ENCODE results near the gene HEATR5A.
"Not testable (repeated sequence)": the region's sequence is repeated elsewhere in the genome, so short reads cannot be mapped to it uniquely, and the experiment has no call there.

HEATR5A gene

DNA sequence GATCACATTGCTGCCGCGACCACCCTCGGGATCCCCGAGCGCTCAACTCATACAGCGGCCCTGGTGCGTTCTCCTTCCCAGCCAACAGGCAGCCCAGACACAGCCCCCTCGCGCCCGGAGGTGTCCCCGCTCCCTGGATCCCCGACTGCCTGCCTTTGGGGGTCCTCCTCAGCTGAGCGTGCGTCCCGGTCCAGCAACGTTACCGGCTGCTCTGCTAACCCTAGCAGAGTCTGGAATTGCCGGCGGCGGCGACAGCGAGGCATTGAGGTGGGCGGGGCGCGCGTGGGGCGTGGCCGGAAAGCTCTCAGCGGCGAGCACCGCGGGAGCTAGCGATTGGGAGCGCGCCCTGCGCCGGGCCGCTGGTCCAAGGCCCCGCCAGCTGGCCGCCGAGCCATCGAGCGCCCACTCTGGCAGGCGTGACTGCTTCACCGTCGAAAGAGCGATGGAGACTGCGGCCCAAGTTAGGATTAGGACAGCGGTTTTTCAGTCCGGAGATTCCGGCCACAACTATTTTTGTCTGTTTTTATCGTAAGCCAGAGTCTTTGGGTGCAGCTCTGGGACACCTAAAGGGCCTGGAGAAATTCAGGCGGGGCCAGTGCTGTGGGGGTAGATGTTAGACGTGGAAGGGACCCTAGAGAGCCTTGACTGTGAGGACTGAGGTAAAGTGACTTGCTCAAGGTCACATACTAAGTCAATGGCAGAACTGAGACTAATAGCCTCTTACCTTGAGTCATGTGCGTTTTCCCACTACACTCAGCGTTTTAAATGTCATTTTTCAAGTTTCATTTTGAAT is at the start of gene HEATR5A:
TSS of gene HEATR5A (minus strand) at position 232 of the 793 bp plus-strand sequence. CDS start 17,575 bp downstream, outside the sequence.
- peak; percentile 97 for DNase-seq

- DNase-seq: no peak
These were observed 46.2 kb upstream of the HEATR5A start for GRCh38 chr14:31466554-31466953.

DNA sequence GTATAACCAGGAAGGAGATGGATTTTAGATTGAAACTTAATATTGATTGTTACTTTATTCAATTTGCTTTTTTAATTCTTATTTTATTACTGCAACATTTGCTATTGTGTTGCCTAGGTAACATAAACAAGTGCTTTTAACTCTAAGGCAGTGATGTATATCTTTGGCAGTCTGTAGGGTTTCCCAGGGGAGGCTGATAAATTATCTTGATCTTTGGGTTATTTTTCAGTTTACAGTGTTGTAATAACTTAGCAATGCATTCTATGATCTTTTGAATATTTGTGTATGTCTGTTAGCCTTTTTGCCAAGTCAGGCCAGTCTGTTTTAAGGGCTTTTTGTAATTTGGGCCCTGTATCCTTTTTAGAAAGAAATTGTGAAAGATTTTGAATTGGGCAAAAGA is 44.8 kb upstream of the HEATR5A start:
- DNase-seq: peak; percentile 27

- not testable (repeated sequence) for DNase-seq
These were observed 42.1 kb upstream of the HEATR5A start for GRCh38 chr14:31462450-31462849.

DNA sequence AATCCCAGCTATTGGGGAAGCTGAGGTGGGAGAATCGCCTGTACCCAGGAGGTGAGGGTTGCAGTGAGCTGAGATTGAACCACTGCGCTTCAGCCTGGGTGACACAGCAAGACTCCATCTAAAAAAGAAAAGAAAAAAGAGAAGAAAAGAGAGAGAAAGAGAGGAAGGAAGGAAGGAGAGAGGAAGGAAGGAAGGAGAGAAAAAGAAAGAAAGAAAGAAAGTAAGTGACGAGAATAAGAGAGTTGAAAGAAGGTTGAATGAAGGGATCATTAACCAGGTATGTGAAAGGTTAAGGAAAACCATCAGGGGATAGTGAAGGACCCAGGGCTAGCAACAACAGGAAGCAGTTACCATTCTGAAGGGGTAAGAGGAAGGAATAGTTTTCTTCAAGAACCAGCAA is 41.2 kb upstream of the HEATR5A start:
- DNase-seq: no peak

- DNase-seq: no peak
These were observed 37.6 kb upstream of the HEATR5A start for GRCh38 chr14:31457665-31458659.

DNA sequence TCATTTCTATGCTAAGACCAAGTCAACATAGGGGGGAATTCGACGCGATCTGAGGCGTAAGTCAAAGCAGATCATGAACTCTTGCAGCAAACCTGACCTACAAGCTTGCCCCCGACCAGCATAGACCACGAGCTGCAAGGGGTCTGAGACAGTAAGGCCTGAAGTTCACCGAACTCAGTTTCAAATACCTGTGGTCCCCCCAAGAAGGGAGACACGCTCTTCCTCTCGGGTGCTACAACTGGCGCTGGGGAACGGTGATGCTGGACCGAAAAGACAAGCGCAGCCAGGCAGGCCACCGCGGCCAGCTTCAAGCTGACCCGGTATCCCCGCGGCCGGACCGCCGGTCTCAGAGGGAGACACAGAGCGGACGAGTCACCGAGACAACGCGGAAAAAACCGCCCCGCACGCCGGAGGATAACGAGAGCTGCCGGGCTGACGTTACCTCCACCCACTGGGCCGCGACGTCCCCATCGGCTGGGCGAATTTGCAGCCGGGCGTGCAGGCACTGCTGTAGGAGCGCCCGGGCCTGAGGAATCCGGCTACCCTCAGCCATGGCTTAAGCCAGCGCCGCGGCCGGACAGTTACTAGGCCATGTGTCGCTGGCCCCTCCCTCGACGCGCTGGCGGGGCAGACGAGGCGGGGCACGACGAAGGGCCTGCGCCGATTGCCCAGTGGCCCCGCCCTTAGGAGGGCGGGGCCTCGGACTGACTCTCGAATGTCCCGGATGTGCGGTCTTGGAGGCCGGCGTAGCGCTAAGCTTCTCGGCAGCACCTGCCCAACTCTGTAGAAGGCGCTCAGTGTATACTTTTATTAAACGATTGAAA is 36.7 kb upstream of the HEATR5A start, which contains the start of gene DTD2:
TSS of gene DTD2 (minus strand) at position 666 of the 824 bp plus-strand sequence. CDS start at position 553, 113 bp downstream.
- peak; percentile 98 for DNase-seq

- peak; percentile 81 for DNase-seq
These were observed 29.7 kb upstream of the HEATR5A start for GRCh38 chr14:31449971-31450610.

DNA sequence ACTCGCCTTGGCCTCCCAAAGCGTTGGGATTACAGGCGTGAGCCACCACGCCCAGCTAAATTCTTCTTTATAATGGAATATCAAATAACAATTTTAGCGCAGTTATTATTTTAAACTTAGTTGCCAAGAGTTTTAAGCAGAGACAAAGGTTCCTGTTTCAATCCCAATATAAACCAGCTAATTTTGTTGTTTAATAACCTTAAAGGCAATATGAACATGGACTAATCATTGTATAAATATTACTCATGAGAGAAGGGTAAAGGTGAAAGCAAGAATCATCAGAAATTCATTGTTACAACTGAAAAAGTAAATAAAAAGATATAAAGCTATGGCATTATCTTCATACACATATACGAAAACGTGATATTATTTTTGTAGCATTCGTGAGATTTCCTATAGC is 28.8 kb upstream of the HEATR5A start:
- no peak for DNase-seq

DNA sequence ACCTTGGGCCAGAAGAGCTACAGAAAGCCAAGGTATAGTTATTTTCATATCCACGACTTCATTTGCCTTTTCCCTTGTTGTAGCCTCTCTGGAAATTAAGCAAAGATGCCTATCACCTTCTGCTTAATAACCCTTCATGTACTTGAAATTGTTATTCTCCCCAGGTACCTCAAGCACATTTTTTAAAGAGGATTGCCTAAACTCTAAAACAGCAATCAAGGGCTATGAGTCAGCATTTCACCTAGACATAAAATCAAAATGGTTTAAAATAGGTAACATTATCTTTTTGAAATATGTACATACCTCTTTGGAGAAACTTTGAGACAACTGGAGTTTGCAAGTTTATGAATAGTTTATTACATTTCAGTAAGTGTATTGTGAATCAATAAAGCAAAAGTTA is 25.4 kb upstream of the HEATR5A start:
- no peak for DNase-seq

- no peak for DNase-seq
These were observed 21.9 kb upstream of the HEATR5A start for GRCh38 chr14:31442284-31442683.

DNA sequence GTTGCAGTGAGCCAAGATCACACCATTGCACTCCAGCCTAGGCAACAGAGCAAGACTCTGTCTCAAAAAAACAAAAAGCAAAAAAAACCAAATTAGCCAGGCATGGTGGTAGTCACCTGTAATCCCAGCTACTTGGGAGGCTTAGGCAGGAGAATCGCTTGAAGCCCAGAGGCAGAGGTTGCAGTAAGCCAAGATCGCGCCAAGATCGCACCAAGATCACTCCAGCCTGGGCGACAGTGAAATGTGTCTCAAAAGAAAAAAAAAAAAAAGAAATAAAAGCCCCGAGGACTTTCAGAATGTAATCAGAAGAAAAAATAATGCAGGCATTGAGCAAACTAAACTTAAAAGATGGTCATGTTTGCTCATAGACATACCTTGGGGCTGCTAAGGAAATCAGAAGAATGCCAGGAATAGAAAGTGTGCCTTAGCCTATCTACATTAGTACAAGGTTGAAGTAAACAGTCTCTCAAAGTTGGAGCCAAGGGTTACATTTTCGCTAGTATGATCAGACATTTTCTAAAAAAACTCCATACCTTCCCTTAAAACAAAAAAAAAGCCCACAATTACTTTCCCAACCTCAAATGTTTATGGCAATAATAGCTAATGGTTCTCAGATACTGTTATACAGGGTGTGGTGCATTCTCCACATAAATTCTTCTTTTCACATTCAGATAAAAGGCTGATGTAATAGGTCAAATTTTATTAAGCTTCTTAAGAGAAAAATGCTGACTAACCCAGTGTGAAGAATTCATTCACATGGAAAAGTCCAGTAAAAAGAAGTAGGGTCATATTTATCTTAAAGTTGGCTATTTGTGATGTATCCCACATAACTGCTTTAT is 21.1 kb upstream of the HEATR5A start:
- DNase-seq: peak; percentile 41

GRCh38 chr14:31440280-31440679 is 19.9 kb upstream of the HEATR5A start:
- no peak for DNase-seq

GRCh38 chr14:31439561-31439960 is 19.2 kb upstream of the HEATR5A start:
- DNase-seq: no peak

DNA sequence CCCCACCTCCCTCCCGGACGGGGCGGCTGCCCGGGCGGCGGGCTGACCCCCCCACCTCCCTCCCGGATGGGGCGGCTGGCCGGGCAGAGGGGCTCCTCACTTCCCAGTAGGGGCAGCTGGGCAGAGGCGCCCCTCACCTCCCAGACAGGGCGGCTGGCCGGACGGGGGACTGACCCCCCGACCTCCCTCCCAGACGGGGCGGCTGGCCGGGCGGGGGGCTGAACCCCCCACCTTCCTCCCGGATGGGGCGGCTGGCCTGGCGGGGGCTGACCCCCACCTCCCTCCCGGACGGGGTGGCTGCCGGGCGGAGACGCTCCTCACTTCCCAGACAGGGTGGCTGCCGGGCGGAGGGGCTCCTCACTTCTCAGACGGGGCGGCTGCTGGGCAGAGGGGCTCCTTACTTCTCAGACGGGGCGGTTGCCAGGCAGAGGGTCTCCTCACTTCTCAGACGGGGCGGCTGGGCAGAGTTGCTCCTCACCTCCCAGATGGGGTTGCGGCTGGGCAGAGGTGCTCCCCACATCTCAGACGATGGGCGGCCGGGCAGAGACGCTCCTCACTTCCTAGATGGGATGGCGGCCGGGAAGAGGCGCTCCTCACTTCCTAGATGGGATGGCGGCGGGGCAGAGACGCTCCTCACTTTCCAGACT is 16.8 kb upstream of the HEATR5A start:
- not testable (repeated sequence) for DNase-seq

DNA sequence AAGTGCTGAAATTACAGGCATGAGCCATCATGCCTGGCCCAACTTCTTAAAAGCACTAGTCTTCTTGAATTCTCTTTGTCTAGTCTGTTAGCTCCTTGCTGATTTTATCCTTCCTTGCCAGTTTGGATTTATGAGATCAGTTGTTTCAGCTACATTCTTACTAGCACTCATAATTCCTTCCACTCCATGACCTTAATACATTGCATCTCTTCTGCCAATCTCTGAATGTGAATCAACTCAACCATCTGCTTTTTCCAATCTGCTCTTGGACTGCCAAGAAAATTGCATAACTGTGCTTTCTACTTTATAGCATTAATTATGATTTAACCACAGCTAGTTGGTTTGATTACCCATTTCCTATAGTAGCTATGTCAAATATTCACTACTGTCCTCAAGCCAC is 14.9 kb upstream of the HEATR5A start:
- DNase-seq: no peak

DNA sequence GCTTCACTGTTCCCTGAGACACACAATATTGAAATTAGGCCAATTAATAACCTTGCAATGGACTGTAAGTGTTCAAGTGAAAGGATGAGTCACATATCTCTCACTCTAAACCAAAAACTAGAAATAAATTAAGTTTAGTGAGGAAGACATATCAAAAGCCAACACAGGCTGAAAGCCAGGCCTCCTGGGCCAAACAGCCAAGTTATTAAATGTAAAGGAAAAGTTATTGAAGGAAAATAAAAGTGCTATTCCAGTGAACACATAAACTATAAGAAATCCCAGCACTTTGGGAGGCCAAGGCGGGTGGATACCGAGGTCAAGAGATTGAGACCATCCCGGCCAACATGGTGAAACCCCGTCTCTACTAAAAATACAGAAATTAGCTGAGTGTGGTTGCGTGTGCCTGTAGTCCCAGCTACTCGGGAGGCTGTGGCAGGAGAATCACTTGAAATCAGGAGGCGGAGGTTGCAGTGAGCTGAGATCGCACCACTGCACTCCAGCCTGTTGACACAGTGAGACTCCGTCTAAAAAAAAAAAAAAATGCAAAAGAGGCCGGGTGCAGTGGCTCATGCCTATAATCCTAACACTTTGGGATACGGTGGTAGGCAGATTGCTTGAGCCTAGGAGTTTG is 10.4 kb upstream of the HEATR5A start:
- no peak for DNase-seq

DNA sequence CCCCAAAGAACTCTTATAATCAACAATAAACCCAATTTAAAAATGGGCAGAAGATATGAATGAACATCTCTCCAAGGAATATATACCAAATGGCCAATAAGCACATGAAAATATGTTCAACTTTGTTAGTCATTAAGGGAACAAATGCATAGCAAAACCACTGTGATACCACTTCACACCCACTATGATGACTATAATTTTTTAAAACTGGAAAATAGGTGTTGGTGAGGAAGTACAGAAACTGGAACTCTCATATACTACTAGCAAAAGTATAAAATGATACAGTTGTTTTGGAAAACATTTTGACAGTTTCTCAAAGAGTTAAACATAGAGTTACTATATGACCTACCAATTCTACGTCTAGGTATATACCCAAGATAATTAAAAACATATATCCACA is 9.4 kb upstream of the HEATR5A start:
- no peak for DNase-seq

- no peak for DNase-seq
These were observed 7.7 kb upstream of the HEATR5A start for GRCh38 chr14:31428011-31428410.

DNA sequence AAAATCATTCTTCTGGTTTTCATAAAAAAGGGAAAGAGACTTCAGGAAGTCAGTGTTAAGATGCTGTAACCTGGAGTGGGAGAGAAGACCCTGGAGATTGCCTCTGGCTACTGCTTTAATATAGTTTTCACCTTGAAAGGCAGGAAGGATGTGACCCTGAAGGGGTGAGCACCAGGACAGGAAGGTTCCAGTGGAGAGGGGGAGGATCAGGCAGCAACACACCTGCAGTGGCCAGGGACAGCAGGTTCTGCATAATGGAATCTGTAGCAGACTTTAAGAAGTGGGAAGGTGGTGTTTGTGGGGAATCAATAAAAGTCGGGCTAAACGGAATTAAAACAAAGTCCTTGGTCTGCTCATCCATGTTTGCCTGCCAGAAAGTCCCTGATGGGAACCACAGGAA is 6.3 kb upstream of the HEATR5A start:
- DNase-seq: no peak

All from hematopoietic multipotent progenitor cell treated with erythropoietin and hydrocortisone succinate and interleukin-3 and kit ligand, for 6 days (in vitro differentiated cells).